Spleen (tissue), 7 donors: ENCODE results near the gene IFT80.

Experiments used
- POLR2A ChIP-seq, 3 donors: fragments of 450-650 bp; IDR thresholded peaks; one replicate each; pipeline ENCODE4 v1.5.1; 2017; ENCODE audit warnings: antibody characterized with exemption in 3 of 3, mild to moderate bottlenecking in 1 of 3
- TF ChIP-seq, protein P1 (sequence below), 11 experiments: fragments of 200-600 bp in 7 of 11; fragments of 450-650 bp in 4 of 11; sonication (generic) in 4 of 11; IDR thresholded peaks in 8 of 11; conservative IDR thresholded peaks in 3 of 11; 1 replicate in 7 of 11; 2 replicates in 4 of 11; pipeline versions ENCODE4 v1.4.0 to v1.8.0; 2016 to 2021; ENCODE audit warnings: antibody characterized with exemption in 11 of 11, inconsistent platforms in 4 of 11, mild to moderate bottlenecking in 1 of 11
- donor health status: DM: no; HTN: no; CAD: no; lungs with moderate emphysema.
- donor health status: DM: no; HTN: no; CAD: no.
- donor health status: DM: no; HTN: no; CAD: no.

DNA sequence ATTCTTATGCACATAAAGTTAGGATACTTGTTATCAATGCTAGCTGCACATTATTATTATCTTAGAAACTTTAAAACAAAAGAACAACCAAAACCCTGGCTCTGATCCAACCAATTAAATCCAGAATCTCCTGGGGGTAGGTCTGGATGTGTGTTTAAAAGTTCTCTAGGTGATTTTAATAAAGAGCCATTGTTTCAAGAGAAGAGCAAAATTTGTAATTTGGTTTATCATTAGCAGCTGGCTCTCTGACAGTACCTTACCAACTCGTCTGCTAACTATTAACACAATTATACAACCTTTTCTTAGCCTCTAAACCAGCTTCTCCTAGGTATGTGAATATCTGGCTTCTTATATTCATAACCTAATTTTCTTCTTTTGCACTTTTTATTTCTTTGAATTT, 68.9 kb downstream of the IFT80 start:
- TF ChIP-seq, protein P1, sequence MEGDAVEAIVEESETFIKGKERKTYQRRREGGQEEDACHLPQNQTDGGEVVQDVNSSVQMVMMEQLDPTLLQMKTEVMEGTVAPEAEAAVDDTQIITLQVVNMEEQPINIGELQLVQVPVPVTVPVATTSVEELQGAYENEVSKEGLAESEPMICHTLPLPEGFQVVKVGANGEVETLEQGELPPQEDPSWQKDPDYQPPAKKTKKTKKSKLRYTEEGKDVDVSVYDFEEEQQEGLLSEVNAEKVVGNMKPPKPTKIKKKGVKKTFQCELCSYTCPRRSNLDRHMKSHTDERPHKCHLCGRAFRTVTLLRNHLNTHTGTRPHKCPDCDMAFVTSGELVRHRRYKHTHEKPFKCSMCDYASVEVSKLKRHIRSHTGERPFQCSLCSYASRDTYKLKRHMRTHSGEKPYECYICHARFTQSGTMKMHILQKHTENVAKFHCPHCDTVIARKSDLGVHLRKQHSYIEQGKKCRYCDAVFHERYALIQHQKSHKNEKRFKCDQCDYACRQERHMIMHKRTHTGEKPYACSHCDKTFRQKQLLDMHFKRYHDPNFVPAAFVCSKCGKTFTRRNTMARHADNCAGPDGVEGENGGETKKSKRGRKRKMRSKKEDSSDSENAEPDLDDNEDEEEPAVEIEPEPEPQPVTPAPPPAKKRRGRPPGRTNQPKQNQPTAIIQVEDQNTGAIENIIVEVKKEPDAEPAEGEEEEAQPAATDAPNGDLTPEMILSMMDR (IDR thresholded peaks at IDR 0.05 in 8 of 11, conservative IDR thresholded peaks at IDR 0.05 in 3 of 11) = no peak
- TF ChIP-seq POLR2A (IDR thresholded peaks at IDR 0.05) = no peak
